ENCODE data around the gene NUP93.
"Not testable (repeated sequence)": the region's sequence is repeated elsewhere in the genome, so short reads cannot be mapped to it uniquely, and the experiment has no call there.

Gene NUP93

DNA sequence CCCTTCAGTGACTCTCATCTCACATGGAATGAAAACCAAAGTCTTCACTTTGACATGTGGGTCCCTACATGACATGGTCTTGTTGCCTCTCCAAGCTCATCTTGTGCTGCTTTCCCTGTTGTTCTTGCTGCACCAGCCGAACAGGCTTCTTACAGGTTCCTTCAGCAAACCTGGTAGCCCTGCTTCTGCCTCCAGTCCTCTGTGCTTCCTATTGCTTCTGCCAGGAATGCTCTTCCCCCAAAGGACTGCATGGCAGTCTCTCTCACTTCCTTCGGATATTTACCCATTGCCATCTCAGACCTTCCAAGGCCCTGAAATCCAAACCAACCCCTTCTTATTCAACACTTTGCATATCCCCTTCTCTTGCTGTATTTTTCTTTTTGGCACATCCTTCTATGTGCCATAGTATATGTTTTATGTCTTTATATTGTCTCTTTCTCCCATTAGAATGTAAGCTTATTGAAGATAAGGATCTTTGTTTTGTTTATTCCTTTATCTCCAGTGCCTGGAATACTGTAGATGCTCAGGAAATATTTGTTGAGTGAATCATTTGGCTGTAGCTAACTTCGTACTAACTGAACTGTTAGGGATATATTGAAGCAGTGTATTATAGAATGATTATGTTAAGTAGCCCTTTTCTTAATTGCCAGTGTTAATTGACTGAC, 77.2 kb downstream of the NUP93 start:
- no peak for TF ChIP-seq CTCF (IDR thresholded peaks at IDR 0.05)
- Histone ChIP-seq H3K27me3 (no peaks in the 10 kb centered on the region), H3K9me3 (no peaks in the 10 kb centered on the region), H3K27ac (no peak overlapping the region), H3K36me3 (peaks cover 0 to 28% (median 26%) of the 10 kb centered on the region in 3 donors), H3K4me3 (no peak overlapping the region), H3K4me1 (no peaks in the 10 kb centered on the region)
- DNase-seq = no peak
- intact Hi-C loops (cut with DNase I; ENCODE audit: low total_unique reads) = no loop called here

GRCh38 chr16:56807676-56808067, 77.7 kb downstream of the NUP93 start:
- H3K36me3 ChIP-seq = peaks cover 0 to 28% (median 26%) of the 10 kb centered on the region in 3 donors
- H3K4me1 ChIP-seq; H3K27ac ChIP-seq; H3K27me3 ChIP-seq; H3K4me3 ChIP-seq; intact Hi-C loops (cut with DNase I; ENCODE audit: low total_unique reads); H3K9me3 ChIP-seq; DNase-seq: not testable (repeated sequence)

DNA sequence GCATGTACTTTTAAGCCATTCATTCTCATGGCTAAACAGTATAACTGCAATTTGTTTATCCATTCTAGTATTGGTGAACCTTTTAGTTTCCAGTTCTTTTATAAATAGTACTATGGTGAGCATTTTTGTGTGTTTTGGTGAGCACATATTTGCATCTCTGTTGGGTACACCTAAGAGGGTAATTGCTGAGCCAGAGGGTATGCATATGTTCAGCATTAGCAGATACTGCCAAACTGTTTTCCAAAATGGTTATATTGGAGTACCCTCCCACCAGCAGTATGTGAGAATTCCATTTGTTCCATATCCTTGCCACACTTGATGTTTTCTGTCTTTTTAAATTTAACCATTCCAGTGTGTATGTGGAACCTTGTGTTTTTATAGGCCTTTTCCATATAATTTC, 81.0 kb downstream of the NUP93 start:
- Histone ChIP-seq H3K27ac (no peak overlapping the region), H3K9me3 (no peaks in the 10 kb centered on the region), H3K4me3 (no peak overlapping the region), H3K4me1 (peaks cover 0 to 6% (median 3%) of the 10 kb centered on the region in 4 donors), H3K27me3 (no peaks in the 10 kb centered on the region), H3K36me3 (peaks cover 0 to 21% (median 18%) of the 10 kb centered on the region in 3 donors)
- DNase-seq = no peak
- intact Hi-C loops (cut with DNase I; ENCODE audit: low total_unique reads) = no loop called here
- no peak for TF ChIP-seq CTCF (IDR thresholded peaks at IDR 0.05)

DNA sequence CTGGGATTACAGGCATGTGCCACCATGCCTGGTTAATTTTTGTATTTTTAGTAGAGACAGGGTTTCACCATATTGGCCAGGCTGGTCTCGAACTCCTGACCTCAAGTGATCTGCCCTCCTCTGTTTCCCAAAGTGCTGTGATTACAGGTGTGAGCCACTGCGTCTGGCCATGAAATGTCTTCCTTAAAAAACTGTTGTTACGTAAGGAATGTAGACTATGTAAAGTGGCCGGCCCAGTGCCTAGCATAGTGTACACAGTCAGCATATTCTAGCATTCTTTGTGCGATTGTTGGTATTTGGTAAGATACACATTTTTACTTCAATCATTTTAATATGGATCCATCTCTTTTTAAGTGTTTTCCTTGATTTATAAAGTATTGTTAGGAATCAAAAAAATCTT, 81.7 kb downstream of the NUP93 start:
- H3K36me3 ChIP-seq = peaks cover 0 to 15% (median 14%) of the 10 kb centered on the region in 3 donors
- intact Hi-C loops (cut with DNase I; ENCODE audit: low total_unique reads); DNase-seq; H3K27me3 ChIP-seq; H3K27ac ChIP-seq; H3K4me1 ChIP-seq; H3K4me3 ChIP-seq; H3K9me3 ChIP-seq: not testable (repeated sequence)

DNA sequence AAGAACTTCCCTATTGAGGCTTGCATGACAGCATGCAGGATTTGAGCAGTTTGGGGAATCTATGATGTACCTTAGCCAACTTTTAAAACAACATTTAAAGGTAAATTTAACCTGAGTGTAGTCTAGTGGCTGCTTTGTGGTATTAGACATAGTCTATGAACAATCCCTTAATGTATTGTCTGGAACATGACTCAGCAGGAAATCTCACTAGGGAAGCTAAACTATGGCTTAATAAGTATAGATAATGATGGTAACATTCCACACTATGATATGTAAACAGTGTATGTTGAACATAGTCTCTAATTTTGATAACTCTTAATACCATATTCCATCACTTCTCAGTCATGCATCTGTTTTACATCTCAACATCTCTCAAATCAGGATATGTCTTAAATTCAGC, 83.0 kb downstream of the NUP93 start:
- DNase-seq = no peak
- Histone ChIP-seq H3K36me3 (peaks cover 0 to 4% (median 4%) of the 10 kb centered on the region in 3 donors), H3K4me1 (peaks cover 0 to 6% (median 3%) of the 10 kb centered on the region in 4 donors), H3K27ac (no peak overlapping the region), H3K9me3 (no peaks in the 10 kb centered on the region), H3K4me3 (no peak overlapping the region), H3K27me3 (no peaks in the 10 kb centered on the region)
- intact Hi-C loops (cut with DNase I; ENCODE audit: low total_unique reads) = no loop called here
- TF ChIP-seq CTCF (IDR thresholded peaks at IDR 0.05) = no peak

DNA sequence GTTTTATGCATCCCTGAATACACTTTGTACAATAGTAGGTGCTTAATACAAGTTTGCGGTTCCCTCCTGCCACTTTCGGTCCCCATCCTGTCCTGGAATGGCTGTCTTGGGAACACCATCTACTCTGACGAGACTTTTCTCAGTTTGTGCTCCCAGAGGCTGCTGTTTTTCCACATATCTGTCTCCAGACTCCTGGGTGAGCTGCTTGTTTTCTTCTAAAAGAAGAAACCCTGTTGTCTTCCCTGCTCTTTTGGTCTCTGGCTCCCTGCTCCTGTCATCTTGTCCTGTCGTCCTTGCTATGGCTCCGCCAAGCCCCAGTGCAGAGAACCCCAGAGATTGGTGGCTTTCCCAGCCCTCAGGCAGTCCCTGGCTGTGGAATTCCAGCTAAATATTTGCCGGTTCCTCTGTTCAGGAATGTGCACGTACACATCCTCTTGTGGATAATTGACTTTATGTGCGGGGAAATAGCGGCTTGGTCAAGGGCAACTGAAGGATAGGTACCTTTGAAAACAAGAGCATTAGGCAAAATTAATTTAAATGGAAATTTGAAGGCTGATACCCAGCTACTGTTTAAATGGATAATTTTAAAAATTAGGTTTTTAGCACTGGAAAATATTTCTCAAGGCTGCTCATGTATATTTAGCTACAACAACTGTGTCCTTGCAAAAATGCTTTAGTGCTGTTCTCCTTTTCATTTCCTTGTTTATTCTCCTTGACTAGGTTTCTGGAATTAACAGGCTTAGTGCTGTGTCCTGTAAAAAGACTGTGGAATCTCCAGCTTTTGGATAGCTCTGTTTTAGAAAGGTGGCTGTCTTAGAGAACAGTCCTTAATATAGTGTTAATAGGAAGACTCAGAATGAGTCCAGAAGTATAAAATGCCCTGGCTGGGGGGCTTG, 84.9 kb downstream of the NUP93 start:
- Histone ChIP-seq H3K27ac (no peak overlapping the region), H3K36me3 (peaks cover 0 to 15% (median 11%) of the 10 kb centered on the region in 3 donors), H3K4me3 (no peak overlapping the region), H3K9me3 (no peaks in the 10 kb centered on the region), H3K4me1 (peaks cover 0 to 6% (median 3%) of the 10 kb centered on the region in 4 donors), H3K27me3 (no peaks in the 10 kb centered on the region)
- no peak for DNase-seq
- TF ChIP-seq CTCF (IDR thresholded peaks at IDR 0.05) = no peak
- intact Hi-C loops (cut with DNase I; ENCODE audit: low total_unique reads) = no loop called here

Measured in tibial artery (tissue), 4 donors.